Hepatocyte (in vitro differentiated cells): Measurements from ENCODE around the gene CREB3. TPM values are rescaled to one million over a fixed set of nuclear protein-coding genes. Genes with fewer than 3 reads are reported as not detected.

Experiments used
- DNase-seq: peaks from one replicate; pipeline ENCODE4 v3.0.0-alpha.2; 2016; ENCODE audit warnings: low spot score
- H2AFZ ChIP-seq: fragments of 200-600 bp; sonication (generic); 2 replicates; pipeline ENCODE4 v1.6.0; 2016; ENCODE audit warnings: antibody characterized with exemption, mild to moderate bottlenecking
- H3K27ac ChIP-seq: fragments of 200-600 bp; sonication (generic); 2 replicates; pipeline ENCODE4 v1.5.1; 2016; ENCODE audit warnings: mild to moderate bottlenecking
- H3K27me3 ChIP-seq: fragments of 200-600 bp; sonication (generic); 2 replicates; pipeline ENCODE4 v1.6.1; 2016
- H3K36me3 ChIP-seq: fragments of 200-600 bp; sonication (generic); replicated peaks from 2 replicates; pipeline ENCODE4 v1.5.1; 2016; ENCODE audit warnings: low read depth; ENCODE audit not compliant: insufficient read depth
- H3K4me1 ChIP-seq: fragments of 200-600 bp; sonication (generic); 2 replicates; pipeline ENCODE4 v1.5.1; 2016; ENCODE audit warnings: mild to moderate bottlenecking, moderate library complexity; ENCODE audit not compliant: insufficient read depth
- H3K4me2 ChIP-seq: fragments of 200-600 bp; sonication (generic); 2 replicates; pipeline ENCODE4 v1.6.0; 2016
- H3K4me3 ChIP-seq: fragments of 200-600 bp; sonication (generic); 2 replicates; pipeline ENCODE4 v1.5.1; 2016; ENCODE audit warnings: mild to moderate bottlenecking
- H3K79me2 ChIP-seq: fragments of 200-600 bp; sonication (generic); 2 replicates; pipeline ENCODE4 v1.6.0; 2017; ENCODE audit warnings: mild to moderate bottlenecking
- H3K9me2 ChIP-seq: fragments of 200-600 bp; sonication (generic); replicated peaks from 2 replicates; pipeline ENCODE4 v1.6.0; 2017; ENCODE audit warnings: mild to moderate bottlenecking; ENCODE audit not compliant: insufficient read depth
- H3K9me3 ChIP-seq: fragments of 200-600 bp; sonication (generic); 2 replicates; pipeline ENCODE4 v1.5.1; 2016; ENCODE audit warnings: low read depth, mild to moderate bottlenecking
- H4K20me1 ChIP-seq: fragments of 200-600 bp; sonication (generic); 2 replicates; pipeline ENCODE4 v1.6.0; 2016; ENCODE audit warnings: mild to moderate bottlenecking; ENCODE audit not compliant: insufficient read depth, poor library complexity, severe bottlenecking
- EZH2 ChIP-seq: fragments of 200-600 bp; sonication (generic); IDR thresholded peaks from 2 replicates; pipeline ENCODE4 v1.6.1; 2016; ENCODE audit warnings: antibody characterized with exemption, mild to moderate bottlenecking, borderline replicate concordance
- EZH2phosphoT487 ChIP-seq: fragments of 200-600 bp; sonication (generic); IDR thresholded peaks from one replicate; pipeline ENCODE4 v1.6.1; 2018; ENCODE audit warnings: antibody characterized with exemption, mild to moderate bottlenecking, low read depth, moderate library complexity; ENCODE audit not compliant: unreplicated experiment, severe bottlenecking
- WGBS: methylation state at CpG from one replicate; pipeline ENCODE4 v1.1.6; 2016; ENCODE audit warnings: low lambda C conversion rate; ENCODE audit errors: missing lambda C conversion rate; 5-methylcytosine and 5-hydroxymethylcytosine counted together
- polyA plus RNA-seq: library from polyadenylated mRNA; unstranded; fragments of >200 nt; fragmentation: Nextera tagmentation; extraction: Ambion mirVana; gene quantifications from 2 replicates; pipeline ENCODE4 v1.2.1, GENCODE V29; 2016
- total RNA-seq: library from RNA; depleted of rRNA; stranded (reverse); fragments of >200 nt; gene quantifications from 2 replicates; pipeline ENCODE4 v1.2.3, GENCODE V29; 2014
- TF ChIP-seq, protein P1 (sequence below): fragments of 200-600 bp; sonication (generic); IDR thresholded peaks from 2 replicates; pipeline ENCODE4 v1.5.1; 2016; ENCODE audit warnings: antibody characterized with exemption, mild to moderate bottlenecking; ENCODE audit not compliant: poor library complexity

CREB3 gene
- total and polyA plus RNA-seq, 2 experiments from 2014 or later = 54.6 to 79.9 TPM

DNA sequence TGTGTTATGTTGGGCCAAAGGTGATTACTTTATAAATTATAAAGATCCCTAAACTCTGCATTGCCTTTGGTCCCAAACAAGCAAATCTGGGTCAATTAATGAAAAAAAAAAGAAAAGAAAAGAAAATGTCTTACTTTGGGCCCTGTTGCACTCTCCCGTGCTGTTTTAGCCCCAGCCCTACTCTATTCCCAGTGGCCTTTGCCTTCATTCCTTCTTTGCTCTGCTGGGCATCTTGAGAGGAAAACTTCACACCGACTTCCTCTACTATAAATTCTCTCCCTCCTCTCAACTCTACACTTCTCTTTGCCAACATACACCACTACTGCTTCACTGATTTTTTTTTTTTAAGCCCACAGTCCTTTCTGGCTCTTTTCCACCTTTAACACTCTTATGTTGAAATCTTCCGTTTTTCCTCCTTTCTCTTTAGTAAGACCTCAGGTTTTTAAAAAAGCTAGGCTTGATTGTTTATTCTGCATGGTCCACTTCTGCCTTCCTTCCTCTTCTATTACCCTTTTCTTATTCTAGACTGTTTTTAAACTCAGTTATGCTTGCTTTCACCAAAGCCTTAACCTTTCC is 26.1 kb downstream of the CREB3 start:
- no peaks in the 10 kb centered on the region for H3K36me3 ChIP-seq
- WGBS = 85% methylated on average over 3 of the region's 3 CpGs
- no peaks in the 10 kb centered on the region for H3K27me3 ChIP-seq
- H3K9me3 ChIP-seq = no peaks in the 10 kb centered on the region
- H3K9me2 ChIP-seq = no peaks in the 10 kb centered on the region
- H4K20me1 ChIP-seq = no peaks in the 10 kb centered on the region
- TF ChIP-seq EZH2 = no peak
- TF ChIP-seq, protein P1, sequence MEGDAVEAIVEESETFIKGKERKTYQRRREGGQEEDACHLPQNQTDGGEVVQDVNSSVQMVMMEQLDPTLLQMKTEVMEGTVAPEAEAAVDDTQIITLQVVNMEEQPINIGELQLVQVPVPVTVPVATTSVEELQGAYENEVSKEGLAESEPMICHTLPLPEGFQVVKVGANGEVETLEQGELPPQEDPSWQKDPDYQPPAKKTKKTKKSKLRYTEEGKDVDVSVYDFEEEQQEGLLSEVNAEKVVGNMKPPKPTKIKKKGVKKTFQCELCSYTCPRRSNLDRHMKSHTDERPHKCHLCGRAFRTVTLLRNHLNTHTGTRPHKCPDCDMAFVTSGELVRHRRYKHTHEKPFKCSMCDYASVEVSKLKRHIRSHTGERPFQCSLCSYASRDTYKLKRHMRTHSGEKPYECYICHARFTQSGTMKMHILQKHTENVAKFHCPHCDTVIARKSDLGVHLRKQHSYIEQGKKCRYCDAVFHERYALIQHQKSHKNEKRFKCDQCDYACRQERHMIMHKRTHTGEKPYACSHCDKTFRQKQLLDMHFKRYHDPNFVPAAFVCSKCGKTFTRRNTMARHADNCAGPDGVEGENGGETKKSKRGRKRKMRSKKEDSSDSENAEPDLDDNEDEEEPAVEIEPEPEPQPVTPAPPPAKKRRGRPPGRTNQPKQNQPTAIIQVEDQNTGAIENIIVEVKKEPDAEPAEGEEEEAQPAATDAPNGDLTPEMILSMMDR = no peak
- no peak for TF ChIP-seq EZH2phosphoT487
- no peak overlapping the region for H3K4me3 ChIP-seq
- H3K79me2 ChIP-seq = peaks cover 53% of the 10 kb centered on the region
- H2AFZ ChIP-seq = no peak overlapping the region
- H3K27ac ChIP-seq = peak overlapping the region; percentile 99
- peaks cover 14% of the 10 kb centered on the region for H3K4me1 ChIP-seq
- no peak for DNase-seq
- peak overlapping the region; percentile 91 for H3K4me2 ChIP-seq

GRCh38 chr9:35759795-35760194 is 27.3 kb downstream of the CREB3 start:
- 90% methylated on average over 4 of the region's 4 CpGs for WGBS
- no peak overlapping the region for H2AFZ ChIP-seq
- peaks cover 14% of the 10 kb centered on the region for H3K4me1 ChIP-seq
- no peak overlapping the region for H3K4me3 ChIP-seq
- no peaks in the 10 kb centered on the region for H3K36me3 ChIP-seq
- H3K9me3 ChIP-seq = no peaks in the 10 kb centered on the region
- H4K20me1 ChIP-seq = no peaks in the 10 kb centered on the region
- H3K79me2 ChIP-seq = peaks cover 55% of the 10 kb centered on the region
- H3K27me3 ChIP-seq = no peaks in the 10 kb centered on the region
- no peak overlapping the region for H3K27ac ChIP-seq
- no peak for DNase-seq
- no peak overlapping the region for H3K4me2 ChIP-seq
- H3K9me2 ChIP-seq = no peaks in the 10 kb centered on the region
- TF ChIP-seq EZH2 = no peak
- TF ChIP-seq, protein P1 = no peak
- TF ChIP-seq EZH2phosphoT487 = no peak

GRCh38 chr9:35760651-35761050 is 28.2 kb downstream of the CREB3 start:
- WGBS = 88% methylated on average over 2 of the region's 2 CpGs
- Histone ChIP-seq H3K4me1 (peaks cover 14% of the 10 kb centered on the region), H3K27me3 (no peaks in the 10 kb centered on the region), H3K27ac (no peak overlapping the region), H4K20me1 (no peaks in the 10 kb centered on the region), H3K36me3 (no peaks in the 10 kb centered on the region), H3K4me2 (no peak overlapping the region), H3K9me3 (no peaks in the 10 kb centered on the region), H3K79me2 (peaks cover 58% of the 10 kb centered on the region), H3K9me2 (no peaks in the 10 kb centered on the region), H2AFZ (no peak overlapping the region), H3K4me3 (no peak overlapping the region)
- TF ChIP-seq, protein P1 = no peak
- DNase-seq = no peak

DNA sequence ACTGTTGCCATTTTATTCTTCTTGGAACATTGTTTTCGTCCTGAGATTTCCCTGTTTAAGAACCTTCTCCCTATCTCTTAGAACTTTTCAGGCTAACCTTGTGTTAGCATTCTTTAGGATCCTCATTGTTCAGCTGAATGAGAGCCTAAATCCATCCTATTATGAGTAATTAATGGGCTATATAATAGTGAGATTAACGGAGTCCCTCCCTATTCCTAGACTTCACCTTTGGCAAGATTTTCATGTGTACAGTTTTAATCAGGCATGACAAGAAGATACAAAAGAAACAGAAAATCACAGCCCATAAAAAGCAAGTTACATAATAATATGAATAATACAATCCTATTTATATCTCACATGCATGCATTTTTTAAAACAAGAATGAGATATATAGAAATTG is 30.7 kb downstream of the CREB3 start:
- H3K9me3 ChIP-seq = no peaks in the 10 kb centered on the region

More for the DNA sequence above, 30.7 kb downstream of the CREB3 start:
- Histone ChIP-seq H3K4me2 (no peak overlapping the region), H3K4me3 (no peak overlapping the region), H3K9me2 (no peaks in the 10 kb centered on the region), H3K79me2 (peaks cover 61% of the 10 kb centered on the region), H2AFZ (no peak overlapping the region), H3K4me1 (peaks cover 5% of the 10 kb centered on the region), H3K36me3 (no peaks in the 10 kb centered on the region), H3K27me3 (no peaks in the 10 kb centered on the region), H4K20me1 (no peaks in the 10 kb centered on the region), H3K27ac (no peak overlapping the region)
- 91% methylated on average over 2 of the region's 2 CpGs for WGBS
- TF ChIP-seq EZH2 (no peak), EZH2phosphoT487 (no peak)
- TF ChIP-seq, protein P1 = no peak
- no peak for DNase-seq
